A549 treated with DMSO at 1 μM for 4 hours (cell line): Measurements from ENCODE around the gene RO60. TPM values are rescaled to one million over a fixed set of nuclear protein-coding genes. Genes with fewer than 3 reads are reported as not detected.

ENCODE experiments used
- total RNA-seq: library from RNA; stranded (reverse); fragments of 200-300 nt; extraction: Qiagen RNA extraction; gene quantifications from 5 replicates; pipeline ENCODE4 v1.2.3, GENCODE V29; 2022; ENCODE audit warnings: low read depth

The RO60 gene
- 24.7 to 35.3 TPM (median 32.1 TPM) in 5 replicates for total RNA-seq

GRCh38 chr1:193059282-193060114 lies at the start of gene RO60, which contains the start of gene UCHL5:
Gene RO60, plus strand, starts transcription at chr1:193059612. Its CDS starts 9,443 bp downstream, at chr1:193069055.
Gene UCHL5, minus strand, starts transcription at chr1:193059360. Its CDS starts 100 bp downstream, at chr1:193059260.

GRCh38 chr1:193104907-193105820 lies 45.8 kb downstream of the RO60 start, which contains the start of gene GLRX2:
Gene GLRX2, minus strand, starts transcription at chr1:193105414. Its CDS starts 32 bp downstream, at chr1:193105382.

Other genes with a start within 250 kb of the RO60 start
- gene UCHL5, start 252 bp upstream of the RO60 start, total RNA-seq = 39.8 to 52.7 TPM (median 45.4 TPM) in 5 replicates
- gene GLRX2, start 45.8 kb downstream of the RO60 start, total RNA-seq = 42.0 to 54.5 TPM (median 51.5 TPM) in 5 replicates
- 28.8 to 41.5 TPM (median 34.1 TPM) in 5 replicates for gene CDC73, start 62.4 kb downstream of the RO60 start, total RNA-seq
- gene B3GALT2, start 127.0 kb downstream of the RO60 start, total RNA-seq = not detected in 5 replicates